Activated T-cell treated with anti-CD3 and anti-CD28 coated beads for 24 hours (primary cell): Measurements from ENCODE around the gene CLDN12.

ENCODE experiments used
- DNase-seq: peaks from one replicate; pipeline ENCODE4 v3.0.0-alpha.2; 2020; ENCODE audit warnings: low read depth

The CLDN12 gene

GRCh38 chr7:90403174-90404113 lies at the start of gene CLDN12:
TSS of gene CLDN12 (plus strand) at chr7:90403461. CDS start at chr7:90412677, 9,216 bp downstream.
- peak; percentile 63 for DNase-seq

GRCh38 chr7:90383422-90383821 lies 19.8 kb upstream of the CLDN12 start:
- DNase-seq, result no peak

- no peak for DNase-seq
These were observed 19.4 kb upstream of the CLDN12 start for GRCh38 chr7:90383861-90384260.

- DNase-seq, result no peak
These were observed 18.8 kb upstream of the CLDN12 start for GRCh38 chr7:90384433-90384832.

GRCh38 chr7:90387470-90388240 lies 15.6 kb upstream of the CLDN12 start:
- DNase-seq, result no peak

- DNase-seq, result no peak
These were observed 12.3 kb upstream of the CLDN12 start for GRCh38 chr7:90390926-90391325.

GRCh38 chr7:90391488-90391887 lies 11.8 kb upstream of the CLDN12 start:
- no peak for DNase-seq

GRCh38 chr7:90396420-90396819 lies 6.8 kb upstream of the CLDN12 start:
- DNase-seq, result no peak

- no peak for DNase-seq
These were observed 1.3 kb upstream of the CLDN12 start for GRCh38 chr7:90401989-90402388.

GRCh38 chr7:90402785-90403173 lies 482 bp upstream of the CLDN12 start:
- DNase-seq, result no peak

- no peak for DNase-seq
These were observed 1.5 kb downstream of the CLDN12 start for GRCh38 chr7:90404777-90405176.

GRCh38 chr7:90407484-90407821 lies 4.2 kb downstream of the CLDN12 start:
- DNase-seq, result no peak

- no peak for DNase-seq
These were observed 4.9 kb downstream of the CLDN12 start for GRCh38 chr7:90408142-90408541.

GRCh38 chr7:90409667-90410066 lies 6.4 kb downstream of the CLDN12 start:
- no peak for DNase-seq

- DNase-seq, result no peak
These were observed 8.2 kb downstream of the CLDN12 start for GRCh38 chr7:90411510-90411909.

GRCh38 chr7:90412458-90413184 lies 9.4 kb downstream of the CLDN12 start:
- DNase-seq, result no peak

GRCh38 chr7:90413185-90413528 lies 9.9 kb downstream of the CLDN12 start:
- no peak for DNase-seq

GRCh38 chr7:90421651-90422050 lies 18.4 kb downstream of the CLDN12 start:
- DNase-seq, result no peak

- DNase-seq, result no peak
These were observed 21.5 kb downstream of the CLDN12 start for GRCh38 chr7:90424720-90425119.

GRCh38 chr7:90425376-90425775 lies 22.1 kb downstream of the CLDN12 start:
- no peak for DNase-seq

- DNase-seq, result no peak
These were observed 27.6 kb downstream of the CLDN12 start for GRCh38 chr7:90430614-90431460.

- DNase-seq, result no peak
These were observed 29.5 kb downstream of the CLDN12 start for GRCh38 chr7:90432752-90433151.
